ENCODE results near the gene PLD2.

PLD2 gene

GRCh38 chr17:4788807-4789700 is 17.9 kb upstream of the PLD2 start, which contains the start of gene GLTPD2:
GLTPD2 (plus strand) TSS chr17:4788964; CDS start chr17:4789012, 48 bp downstream.
- in situ Hi-C loops (cut with MboI; ENCODE audit: low sequenced_read_pairs), result no loop called here

- in situ Hi-C loops (cut with MboI; ENCODE audit: low sequenced_read_pairs), result no loop called here
Observed at GRCh38 chr17:4789701-4789950, 17.3 kb upstream of the PLD2 start.

DNA sequence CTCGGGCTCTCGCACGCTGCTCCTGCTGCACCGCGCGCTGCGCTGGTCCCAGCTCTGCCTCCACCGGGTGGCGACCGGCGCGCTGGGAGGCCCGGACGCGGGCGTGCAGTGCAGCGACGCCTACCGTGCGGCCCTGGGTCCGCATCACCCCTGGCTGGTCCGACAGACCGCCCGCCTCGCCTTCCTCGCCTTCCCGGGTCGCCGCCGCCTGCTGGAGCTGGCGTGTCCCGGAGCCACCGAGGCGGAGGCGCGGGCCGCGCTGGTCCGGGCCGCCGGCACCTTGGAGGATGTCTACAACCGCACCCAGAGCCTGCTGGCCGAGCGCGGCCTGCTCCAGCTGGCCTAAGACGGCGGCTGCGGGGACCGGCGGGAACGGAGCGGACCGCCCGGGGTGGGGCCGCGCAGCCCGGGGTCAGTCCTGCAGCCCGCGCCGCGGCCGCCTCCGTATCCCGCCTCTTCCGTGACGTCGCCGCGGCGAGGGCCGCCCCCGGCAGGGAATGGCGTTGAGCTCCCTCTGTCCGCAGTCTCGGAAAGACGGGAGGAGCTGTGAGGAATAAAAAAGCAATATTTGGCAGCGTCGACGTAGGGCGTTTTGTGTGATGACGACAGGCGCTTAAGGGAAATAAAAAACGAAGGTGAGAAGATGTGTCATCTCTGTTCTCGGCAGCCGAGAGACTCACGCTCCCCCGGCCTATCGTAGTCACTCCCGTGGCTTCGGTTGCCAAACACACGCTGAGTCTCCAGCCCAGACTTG is 16.8 kb upstream of the PLD2 start:
- in situ Hi-C loops (cut with MboI; ENCODE audit: low sequenced_read_pairs), result no loop called here

- in situ Hi-C loops (cut with MboI; ENCODE audit: low sequenced_read_pairs), result no loop called here
Observed at GRCh38 chr17:4790705-4791088, 16.3 kb upstream of the PLD2 start.

DNA sequence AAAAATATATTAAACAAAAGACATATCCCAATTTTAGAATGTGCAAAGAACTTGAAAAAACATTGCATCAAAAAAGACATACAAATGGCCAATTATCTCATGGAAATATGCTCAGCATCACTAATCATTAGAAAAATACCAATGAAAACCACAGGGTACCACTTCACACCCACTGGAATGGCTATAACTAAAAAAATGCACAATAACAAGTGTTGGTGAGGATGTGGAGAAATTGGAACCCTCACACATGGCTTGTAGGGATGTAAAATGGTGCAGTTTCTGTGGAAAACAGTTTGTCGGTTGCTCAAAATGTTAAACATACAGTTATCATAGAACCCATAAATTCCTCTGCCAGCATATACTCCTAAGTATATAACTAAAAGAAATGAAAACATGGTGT is 11.8 kb upstream of the PLD2 start:
- in situ Hi-C loops (cut with MboI; ENCODE audit: low sequenced_read_pairs), result no loop called here

GRCh38 chr17:4796552-4796920 is 10.4 kb upstream of the PLD2 start:
- in situ Hi-C loops (cut with MboI; ENCODE audit: low sequenced_read_pairs), result no loop called here

DNA sequence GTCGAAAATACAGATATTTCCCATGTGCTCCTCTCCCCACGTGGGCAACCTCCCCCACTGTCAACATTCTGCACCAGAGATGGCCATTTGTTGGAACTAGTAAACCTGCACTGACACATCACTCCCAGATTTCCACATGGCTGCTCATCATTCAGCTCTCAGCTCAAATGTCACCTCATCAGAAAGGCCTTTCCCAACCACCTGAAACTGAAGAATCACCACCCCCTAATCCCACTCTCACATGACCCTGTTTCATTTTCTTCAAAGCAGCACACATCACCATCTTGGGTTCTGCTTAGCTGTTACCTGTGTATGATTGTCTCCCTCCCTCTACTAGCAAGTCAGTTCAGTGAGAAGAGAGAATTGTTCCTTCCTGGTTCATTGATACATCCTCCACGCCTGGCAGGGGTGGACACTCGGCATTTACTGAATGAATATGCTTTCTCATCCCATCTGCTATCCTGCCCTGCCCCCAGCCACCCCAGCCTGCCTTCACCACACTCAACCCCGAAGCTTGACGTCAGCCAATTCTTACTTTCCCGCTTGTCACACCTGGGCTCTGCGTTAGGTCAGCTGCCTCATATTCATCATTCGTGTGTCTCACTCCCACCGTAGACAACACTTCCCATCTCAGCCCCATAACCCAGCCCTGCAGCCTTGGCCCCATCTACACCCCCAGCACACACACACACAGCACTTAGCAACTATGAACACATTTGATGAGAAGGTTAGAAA is 6.3 kb upstream of the PLD2 start:
- in situ Hi-C loops (cut with MboI; ENCODE audit: low sequenced_read_pairs), result no loop called here

- in situ Hi-C loops (cut with MboI; ENCODE audit: low sequenced_read_pairs), result no loop called here
Observed at GRCh38 chr17:4802228-4802627, 4.7 kb upstream of the PLD2 start, which contains the start of gene C17orf114. C17orf114 (minus strand) TSS chr17:4802328.

GRCh38 chr17:4806456-4806776 is 536 bp upstream of the PLD2 start:
- in situ Hi-C loops (cut with MboI; ENCODE audit: low sequenced_read_pairs), result no loop called here

DNA sequence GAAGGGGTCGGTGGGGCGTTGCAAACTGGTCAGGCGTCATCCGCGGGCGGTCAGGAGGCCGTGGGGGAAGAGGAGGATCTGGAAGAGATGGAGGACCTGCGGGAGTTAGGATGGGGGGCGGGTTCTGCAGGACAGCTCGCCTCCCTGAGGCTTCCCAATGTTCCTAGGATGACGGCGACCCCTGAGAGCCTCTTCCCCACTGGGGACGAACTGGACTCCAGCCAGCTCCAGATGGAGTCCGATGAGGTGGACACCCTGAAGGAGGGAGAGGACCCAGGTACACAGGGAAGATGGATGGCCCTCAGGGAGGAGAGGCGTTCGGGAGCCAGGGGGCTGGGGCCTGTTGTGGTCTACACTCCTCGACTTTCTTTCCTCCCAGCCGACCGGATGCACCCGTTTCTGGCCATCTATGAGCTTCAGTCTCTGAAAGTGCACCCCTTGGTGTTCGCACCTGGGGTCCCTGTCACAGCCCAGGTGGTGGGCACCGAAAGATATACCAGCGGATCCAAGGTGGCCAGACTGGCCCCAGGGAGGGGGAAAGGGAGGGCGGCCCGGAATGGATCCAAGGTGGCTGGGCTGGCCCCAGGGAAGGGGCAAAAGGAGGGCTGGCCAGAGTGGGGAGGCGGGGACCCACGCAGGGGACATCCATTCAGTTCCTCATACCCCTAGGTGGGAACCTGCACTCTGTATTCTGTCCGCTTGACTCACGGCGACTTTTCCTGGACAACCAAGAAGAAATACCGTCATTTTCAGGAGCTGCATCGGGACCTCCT is 839 bp downstream of the PLD2 start:
- in situ Hi-C loops (cut with MboI; ENCODE audit: low sequenced_read_pairs), result no loop called here

- in situ Hi-C loops (cut with MboI; ENCODE audit: low sequenced_read_pairs), result no loop called here
Observed at GRCh38 chr17:4808378-4808767, 1.4 kb downstream of the PLD2 start.

GRCh38 chr17:4810696-4811290 is 3.8 kb downstream of the PLD2 start:
- in situ Hi-C loops (cut with MboI; ENCODE audit: low sequenced_read_pairs), result no loop called here

DNA sequence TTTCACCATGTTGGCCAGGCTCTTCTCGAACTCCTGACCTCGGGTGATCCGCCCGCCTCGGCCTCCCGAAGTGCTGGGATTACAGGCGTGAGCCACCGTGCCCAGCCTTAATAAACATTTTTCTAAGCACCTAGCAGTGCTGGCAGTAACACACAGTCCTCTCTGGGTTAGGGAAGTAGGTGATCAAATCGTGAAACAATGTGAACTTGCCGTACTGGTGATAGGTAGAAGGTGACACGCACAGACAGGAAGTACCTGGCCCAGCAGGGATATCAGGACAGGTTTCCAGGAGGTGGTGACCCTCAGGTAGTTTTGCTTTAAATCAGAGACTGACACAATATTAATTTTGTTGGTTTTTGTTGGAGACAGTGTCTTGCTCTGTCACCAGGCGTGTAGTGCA is 4.5 kb downstream of the PLD2 start:
- in situ Hi-C loops (cut with MboI; ENCODE audit: low sequenced_read_pairs), result no loop called here

DNA sequence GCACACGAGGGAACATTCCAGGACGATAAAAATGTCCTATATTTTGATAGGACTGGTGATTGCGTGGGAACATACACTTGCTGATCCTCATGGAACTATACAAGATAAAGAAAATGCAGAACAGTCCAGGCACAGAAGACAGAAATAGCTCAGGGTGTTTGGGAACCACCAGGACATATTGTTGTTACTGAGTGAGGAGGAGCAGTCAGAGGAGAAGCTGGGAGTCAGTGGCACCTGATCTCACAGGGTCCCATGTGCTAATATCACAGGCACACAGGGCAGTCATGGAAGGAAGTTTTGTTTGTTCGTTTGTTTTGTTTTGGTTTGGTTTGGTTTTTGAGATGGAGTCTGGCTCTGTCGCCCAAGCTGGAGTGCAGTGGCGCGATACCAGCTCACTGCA is 5.7 kb downstream of the PLD2 start:
- in situ Hi-C loops (cut with MboI; ENCODE audit: low sequenced_read_pairs), result no loop called here

DNA sequence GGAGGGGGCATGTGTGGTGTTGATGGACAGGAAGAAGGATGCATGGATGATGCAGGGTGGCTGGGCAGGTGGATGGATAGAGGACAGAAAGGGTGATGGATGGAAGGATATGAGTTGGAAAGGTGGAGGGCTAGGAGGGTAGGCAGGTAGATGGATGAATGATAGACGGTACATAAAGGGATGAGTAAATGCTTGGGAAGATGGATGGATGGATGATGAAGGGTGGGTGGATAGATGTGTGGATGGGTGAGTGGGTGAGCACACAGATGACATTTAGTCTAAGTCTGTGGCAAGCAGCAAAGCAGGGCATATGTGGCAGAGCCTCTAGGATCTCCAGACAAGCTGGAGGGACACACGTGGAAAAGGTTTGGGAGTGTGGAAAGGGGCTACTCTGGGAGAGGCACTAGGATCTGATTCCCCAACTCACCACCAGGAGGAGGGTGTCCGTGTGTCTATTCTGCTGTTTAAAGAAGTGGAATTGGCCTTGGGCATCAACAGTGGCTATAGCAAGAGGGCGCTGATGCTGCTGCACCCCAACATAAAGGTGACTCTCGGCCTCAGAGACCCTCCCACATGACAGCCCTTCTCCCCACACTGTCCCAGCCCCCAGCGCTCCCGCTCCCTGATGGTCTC is 8.2 kb downstream of the PLD2 start:
- in situ Hi-C loops (cut with MboI; ENCODE audit: low sequenced_read_pairs), result no loop called here

DNA sequence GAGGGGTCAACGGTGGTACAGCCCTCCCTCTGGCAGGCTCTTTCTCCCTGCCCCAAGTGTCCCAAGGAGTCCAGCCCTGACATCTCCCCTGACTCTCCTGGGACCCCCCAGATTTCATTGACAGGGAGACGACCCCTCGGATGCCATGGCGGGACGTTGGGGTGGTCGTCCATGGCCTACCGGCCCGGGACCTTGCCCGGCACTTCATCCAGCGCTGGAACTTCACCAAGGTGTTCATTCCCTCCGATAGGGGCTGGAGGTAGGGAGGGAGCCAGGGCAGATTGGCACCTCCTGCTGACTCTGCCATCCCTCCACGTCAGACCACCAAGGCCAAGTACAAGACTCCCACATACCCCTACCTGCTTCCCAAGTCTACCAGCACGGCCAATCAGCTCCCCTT is 9.9 kb downstream of the PLD2 start:
- in situ Hi-C loops (cut with MboI; ENCODE audit: low sequenced_read_pairs), result no loop called here

DNA sequence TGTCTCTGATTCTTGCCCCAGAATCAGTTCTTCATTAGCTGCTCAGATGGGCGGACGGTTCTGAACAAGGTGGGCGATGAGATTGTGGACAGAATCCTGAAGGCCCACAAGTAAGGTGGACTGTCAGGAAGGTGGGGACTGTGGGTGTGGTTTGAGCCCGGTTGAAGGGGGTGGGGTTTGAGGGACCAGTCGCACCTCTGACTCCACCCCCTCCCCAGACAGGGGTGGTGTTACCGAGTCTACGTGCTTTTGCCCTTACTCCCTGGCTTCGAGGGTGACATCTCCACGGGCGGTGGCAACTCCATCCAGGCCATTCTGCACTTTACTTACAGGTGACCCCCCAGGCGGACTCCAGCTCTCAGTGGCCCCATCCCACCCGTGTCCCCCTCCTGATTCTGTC is 11.3 kb downstream of the PLD2 start:
- in situ Hi-C loops (cut with MboI; ENCODE audit: low sequenced_read_pairs), result no loop called here

- in situ Hi-C loops (cut with MboI; ENCODE audit: low sequenced_read_pairs), result no loop called here
Observed at GRCh38 chr17:4822835-4823234, 15.9 kb downstream of the PLD2 start.

GRCh38 chr17:4823373-4824089 is 16.6 kb downstream of the PLD2 start:
- in situ Hi-C loops (cut with MboI; ENCODE audit: low sequenced_read_pairs), result no loop called here

GRCh38 chr17:4827399-4827798 is 20.4 kb downstream of the PLD2 start:
- in situ Hi-C loops (cut with MboI; ENCODE audit: low sequenced_read_pairs), result no loop called here

Measured in hTERT RPE-1 (cell line).